ENCODE data around the gene APCDD1. TPM values are rescaled to one million over a fixed set of nuclear protein-coding genes. Genes with fewer than 3 reads are reported as not detected.

The APCDD1 gene
- total and polyA plus RNA-seq, 2 experiments from 2014 or later = 0.31 to 1.0 TPM

GRCh38 chr18:10416065-10416464 is 38.4 kb upstream of the APCDD1 start:
- Mint-ChIP-seq H3K4me3 (no peak overlapping the region), H3K9me3 (no peaks in the 10 kb centered on the region), H3K36me3 (ENCODE audit: low read depth) (no peaks in the 10 kb centered on the region), H3K4me1 (peaks cover 9% of the 10 kb centered on the region; the same call in 2 of the 3 replicates), H3K27ac (no peak overlapping the region), H3K27me3 (ENCODE audit: insufficient read depth, low read depth, poor library complexity) (peaks cover 10% of the 10 kb centered on the region)
- Histone ChIP-seq H3K4me3 (no peak overlapping the region), H3K79me2 (replicated peaks; ENCODE audit: insufficient read depth) (no peaks in the 10 kb centered on the region), H2AFZ (no peak overlapping the region), H3K27me3 (ENCODE audit: insufficient read depth) (no peaks in the 10 kb centered on the region), H3K9me2 (ENCODE audit: insufficient read depth) (peaks cover 3% of the 10 kb centered on the region), H3K4me1 (ENCODE audit: insufficient read depth) (no peaks in the 10 kb centered on the region), H3F3A (replicated peaks; ENCODE audit: low read depth) (no peaks in the 10 kb centered on the region), H3K27ac (ENCODE audit: low read depth) (no peak overlapping the region), H3K4me2 (no peak overlapping the region), H4K20me1 (replicated peaks; ENCODE audit: insufficient read depth) (no peaks in the 10 kb centered on the region), H3K36me3 (ENCODE audit: insufficient read depth) (no peaks in the 10 kb centered on the region)
- TF ChIP-seq ZNF331 (CRISPR knock-in tag; IDR thresholded peaks at IDR 0.05; ENCODE audit: low read depth) (no peak), POLR2AphosphoS5 (IDR thresholded peaks at IDR 0.05; ENCODE audit: low read depth) (no peak), CTCF (conservative IDR thresholded peaks at IDR 0.05; ENCODE audit: low read depth in 2 of 2) (no peak), STAT1 (IDR thresholded peaks at IDR 0.05; ENCODE audit: unreplicated experiment) (no peak), REST (IDR thresholded peaks at IDR 0.05; ENCODE audit: unreplicated experiment) (no peak), CREB1 (CRISPR knock-in tag; IDR thresholded peaks at IDR 0.05; ENCODE audit: low read depth) (no peak)
- TF ChIP-seq, protein P1, sequence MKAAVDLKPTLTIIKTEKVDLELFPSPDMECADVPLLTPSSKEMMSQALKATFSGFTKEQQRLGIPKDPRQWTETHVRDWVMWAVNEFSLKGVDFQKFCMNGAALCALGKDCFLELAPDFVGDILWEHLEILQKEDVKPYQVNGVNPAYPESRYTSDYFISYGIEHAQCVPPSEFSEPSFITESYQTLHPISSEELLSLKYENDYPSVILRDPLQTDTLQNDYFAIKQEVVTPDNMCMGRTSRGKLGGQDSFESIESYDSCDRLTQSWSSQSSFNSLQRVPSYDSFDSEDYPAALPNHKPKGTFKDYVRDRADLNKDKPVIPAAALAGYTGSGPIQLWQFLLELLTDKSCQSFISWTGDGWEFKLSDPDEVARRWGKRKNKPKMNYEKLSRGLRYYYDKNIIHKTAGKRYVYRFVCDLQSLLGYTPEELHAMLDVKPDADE (IDR thresholded peaks at IDR 0.05) = no peak
- no peak for DNase-seq (ENCODE audit: low spot score)
- ATAC-seq = no peak

DNA sequence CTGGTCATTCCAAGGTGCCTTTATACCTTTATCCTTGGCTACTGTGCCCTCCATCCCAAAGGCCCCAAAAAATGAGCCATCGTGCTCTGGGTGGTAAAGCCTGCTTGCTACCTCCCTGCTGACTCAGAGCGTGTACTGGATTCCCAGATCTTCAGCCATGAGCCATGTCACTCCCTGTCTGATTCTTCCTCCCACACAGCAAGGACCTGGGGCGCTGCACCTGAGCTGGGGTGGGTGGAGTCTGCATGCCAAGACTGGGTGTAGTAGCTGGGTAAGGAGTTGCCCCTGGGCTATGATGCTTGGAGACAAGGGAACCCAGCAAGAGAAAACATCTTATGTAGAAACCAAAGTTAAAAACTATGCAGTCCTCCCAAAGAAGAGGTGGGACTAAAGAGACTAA is 37.2 kb upstream of the APCDD1 start:
- no peaks in the 10 kb centered on the region for H4K20me1 ChIP-seq (replicated peaks; ENCODE audit: insufficient read depth)
- H3K27ac ChIP-seq (ENCODE audit: low read depth) = no peak overlapping the region
- no peaks in the 10 kb centered on the region for H3K36me3 ChIP-seq (ENCODE audit: insufficient read depth)
- Mint-ChIP-seq H3K27me3 (ENCODE audit: insufficient read depth, low read depth, poor library complexity) (peaks cover 10% of the 10 kb centered on the region), H3K4me1 (peaks cover 9% of the 10 kb centered on the region; the same call in 2 of the 3 replicates), H3K9me3 (no peaks in the 10 kb centered on the region), H3K27ac (no peak overlapping the region), H3K4me3 (no peak overlapping the region), H3K36me3 (ENCODE audit: low read depth) (no peaks in the 10 kb centered on the region)
- no peak overlapping the region for H3K4me2 ChIP-seq
- H3K79me2 ChIP-seq (replicated peaks; ENCODE audit: insufficient read depth) = no peaks in the 10 kb centered on the region
- H2AFZ ChIP-seq = no peak overlapping the region
- DNase-seq (ENCODE audit: low spot score) = no peak
- no peak for ATAC-seq
- peaks cover 5% of the 10 kb centered on the region for H3K9me2 ChIP-seq (ENCODE audit: insufficient read depth)
- H3F3A ChIP-seq (replicated peaks; ENCODE audit: low read depth) = no peaks in the 10 kb centered on the region
- H3K4me1 ChIP-seq (ENCODE audit: insufficient read depth) = no peaks in the 10 kb centered on the region
- H3K27me3 ChIP-seq (ENCODE audit: insufficient read depth) = no peaks in the 10 kb centered on the region
- H3K4me3 ChIP-seq = no peak overlapping the region
- TF ChIP-seq NANOG (IDR thresholded peaks at IDR 0.05; ENCODE audit: borderline replicate concordance) (no peak), ZNF114 (CRISPR knock-in tag; IDR thresholded peaks at IDR 0.05) (no peak), EZH2phosphoT487 (IDR thresholded peaks at IDR 0.05; ENCODE audit: unreplicated experiment) (no peak), POLR2AphosphoS5 (IDR thresholded peaks at IDR 0.05; ENCODE audit: low read depth) (no peak), CTCF (conservative IDR thresholded peaks at IDR 0.05; ENCODE audit: low read depth in 2 of 2) (no peak), STAT1 (IDR thresholded peaks at IDR 0.05; ENCODE audit: unreplicated experiment) (no peak), ZNF331 (CRISPR knock-in tag; IDR thresholded peaks at IDR 0.05; ENCODE audit: low read depth) (no peak)

Data from GM23338 (cell line).